IPS DF 4.7 (cell line): ENCODE measurements around the gene CFAP97.

ENCODE experiments used
- DNase-seq: peaks from one replicate; pipeline ENCODE4 v3.0.0-alpha.2; 2013; ENCODE audit warnings: low spot score; ENCODE audit errors: extremely low read depth

CFAP97 gene

GRCh38 chr4:185110375-185110823 lies 93.4 kb downstream of the CFAP97 start:
- no peak for DNase-seq

DNA sequence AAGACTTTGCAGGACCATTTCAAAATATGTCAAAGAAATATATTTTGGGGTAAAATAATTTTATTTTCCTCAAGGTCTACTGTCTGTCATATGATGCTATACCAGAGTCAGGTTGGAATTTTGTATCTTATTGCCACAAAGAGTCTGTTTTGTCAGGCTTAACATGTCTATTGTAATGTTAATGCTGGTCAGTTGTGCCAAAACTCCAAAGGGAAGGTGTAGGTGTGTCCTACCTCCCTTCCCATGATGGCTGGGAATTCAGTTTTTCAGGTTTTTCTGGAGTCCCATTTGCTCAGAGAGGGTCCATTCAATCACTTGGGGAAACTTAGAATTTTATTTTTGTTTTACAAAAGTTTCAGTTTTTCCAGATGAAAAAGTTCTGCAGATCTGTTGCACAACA lies 94.1 kb downstream of the CFAP97 start:
- no peak for DNase-seq
